A549 (cell line): ENCODE data around the gene COL15A1. TPM values are rescaled to one million over a fixed set of nuclear protein-coding genes. Genes with fewer than 3 reads are reported as not detected.

Experiments
- ATAC-seq, 2 experiments: fragments of 200-7000 bp in 1 of 2; fragments of >200 bp in 1 of 2; cut with Nextera tagmentation in 1 of 2; cut with Tn5 transposase in 1 of 2; 3 replicates each; pipeline versions ENCODE4 v1.8.0 to v1.9.1; 2018 to 2020; ENCODE audit warnings: mild to moderate bottlenecking in 1 of 2, moderate library complexity in 1 of 2
- CTCF ChIA-PET: fragments of 300-600 bp; sonication (Branson Sonifier 250); formaldehyde crosslinking; extraction: SDS; loops from one replicate; lab custom pipeline; 2021; ENCODE audit warnings: antibody characterized with exemption, inconsistent platforms; lab: Yijun Ruan, JAX
- POLR2A ChIA-PET: fragments of 350-600 bp; formaldehyde crosslinking; extraction: SDS; loops from one replicate; lab custom pipeline; 2021; ENCODE audit warnings: antibody characterized with exemption, inconsistent platforms; lab: Yijun Ruan, JAX
- DNase-seq, 2 experiments: peaks; one replicate each; pipeline versions ENCODE4 v3.0.0 to v3.0.0-alpha.2; 2011 to 2016; ENCODE audit warnings: low read depth in 1 of 2, low spot score in 1 of 2
- FAIRE-seq: peaks from 2 replicates; lab custom pipeline; 2011; peaks lifted over from hg19 to GRCh38; lab: Jason Lieb, UNC
- H3K27ac ChIP-seq, 2 experiments: fragments of >200 bp; sonication (Bioruptor Twin); formaldehyde crosslinking; 3 replicates each; pipeline ENCODE4 v1.5.1; 2016 to 2017
- H3K4me1 ChIP-seq: fragments of >200 bp; sonication (Bioruptor Twin); formaldehyde crosslinking; 3 replicates; pipeline ENCODE4 v1.6.1; 2016
- H3K4me2 ChIP-seq: fragments of >200 bp; sonication (Bioruptor Twin); formaldehyde crosslinking; 3 replicates; pipeline ENCODE4 v1.6.1; 2016
- H3K4me3 ChIP-seq: fragments of >200 bp; sonication (Bioruptor Twin); formaldehyde crosslinking; 3 replicates; pipeline ENCODE4 v1.5.1; 2016
- H3K9me3 ChIP-seq: fragments of >200 bp; sonication (Bioruptor Twin); formaldehyde crosslinking; 3 replicates; pipeline ENCODE4 v1.6.1; 2016
- E2F6 ChIP-seq: IDR thresholded peaks from 2 replicates; pipeline ENCODE4 v1.6.1; 2012; ENCODE audit warnings: low read depth, borderline replicate concordance
- FOSL2 ChIP-seq, 2 experiments: fragments of 450-650 bp in 1 of 2; fragments of >200 bp in 1 of 2; sonication (Bioruptor Twin) in 1 of 2; formaldehyde crosslinking; IDR thresholded peaks; 2 replicates each; pipeline versions ENCODE4 v1.5.0 to v1.6.1; 2016 to 2020; ENCODE audit warnings: mild to moderate bottlenecking in 1 of 2, moderate library complexity in 1 of 2
- GATA3 ChIP-seq: IDR thresholded peaks from 2 replicates; pipeline ENCODE4 v1.6.1; 2012; ENCODE audit warnings: borderline replicate concordance
- HDAC2 ChIP-seq: fragments of 200-600 bp; sonication (generic); IDR thresholded peaks from 2 replicates; pipeline ENCODE4 v1.6.1; 2016
- HES2 ChIP-seq: fragments of >200 bp; sonication (Bioruptor Twin); formaldehyde crosslinking; IDR thresholded peaks from 2 replicates; pipeline ENCODE4 v1.6.1; 2016
- HMGXB4 ChIP-seq: fragments of 250-450 bp; sonication (Bioruptor Pico); IDR thresholded peaks from 2 replicates; pipeline ENCODE4 v1.5.0; 2021; ENCODE audit warnings: mild to moderate bottlenecking, moderate library complexity, borderline replicate concordance
- HOXA7 ChIP-seq: fragments of 250-450 bp; sonication (Bioruptor Pico); IDR thresholded peaks from 2 replicates; pipeline ENCODE4 v1.5.0; 2020; ENCODE audit warnings: mild to moderate bottlenecking, moderate library complexity
- HOXB13 ChIP-seq: fragments of 250-450 bp; sonication (Bioruptor Pico); IDR thresholded peaks from 2 replicates; pipeline ENCODE4 v1.5.0; 2020; ENCODE audit warnings: low read depth, mild to moderate bottlenecking, moderate library complexity
- JUN ChIP-seq, 2 experiments: fragments of >200 bp; sonication (Bioruptor Twin); formaldehyde crosslinking; IDR thresholded peaks; 2 replicates in 1 of 2; 3 replicates in 1 of 2; pipeline ENCODE4 v1.6.1; 2016 to 2017
- JUNB ChIP-seq: fragments of >200 bp; sonication (Bioruptor Twin); formaldehyde crosslinking; IDR thresholded peaks from 2 replicates; pipeline ENCODE4 v1.6.1; 2016
- KDM1A ChIP-seq: fragments of 200-600 bp; sonication (generic); IDR thresholded peaks from 2 replicates; pipeline ENCODE4 v1.6.1; 2016; ENCODE audit warnings: low read depth, mild to moderate bottlenecking
- MAFK ChIP-seq: fragments of 450-650 bp; IDR thresholded peaks from 2 replicates; pipeline ENCODE4 v1.6.1; 2014; ENCODE audit not compliant: partially characterized antibody
- RARB ChIP-seq: fragments of 250-450 bp; sonication (Bioruptor Pico); IDR thresholded peaks from 2 replicates; pipeline ENCODE4 v1.8.0; 2021; ENCODE audit warnings: mild to moderate bottlenecking, moderate library complexity
- SREBF2 ChIP-seq: fragments of 450-650 bp; IDR thresholded peaks from 2 replicates; pipeline ENCODE4 v1.6.1; 2014; ENCODE audit warnings: mild to moderate bottlenecking, moderate library complexity
- TFCP2L1 ChIP-seq: fragments of 250-450 bp; sonication (Bioruptor Pico); IDR thresholded peaks from 2 replicates; pipeline ENCODE4 v1.5.0; 2021; ENCODE audit warnings: mild to moderate bottlenecking
- TP53 ChIP-seq: fragments of 250-450 bp; sonication (Bioruptor Pico); IDR thresholded peaks from 2 replicates; pipeline ENCODE4 v1.5.0; 2021; ENCODE audit warnings: mild to moderate bottlenecking, moderate library complexity
- ZSCAN20 ChIP-seq: fragments of 250-450 bp; sonication (Bioruptor Pico); IDR thresholded peaks from 2 replicates; pipeline ENCODE4 v1.8.0; 2022; ENCODE audit warnings: mild to moderate bottlenecking, moderate library complexity
- WGBS: methylation state at CpG from one replicate; pipeline ENCODE4 v1.1.6; 2017; ENCODE audit errors: missing lambda C conversion rate; 5-methylcytosine and 5-hydroxymethylcytosine counted together
- polyA plus RNA-seq, 4 experiments: library from polyadenylated mRNA; depleted of rRNA in 3 of 4; stranded (reverse); fragments of >200 nt; fragmentation: RNase III in 1 of 4; extraction: RNeasy Plus Mini Kit Qiagen cat#74134 plus additional on column Dnase treatment in 1 of 4; gene quantifications; 2 replicates in 3 of 4; 3 replicates in 1 of 4; pipeline ENCODE4 v1.2.3, GENCODE V29; 2011 to 2017
- TF ChIP-seq, protein P1 (sequence below): fragments of 200-600 bp; sonication (generic); IDR thresholded peaks from 2 replicates; pipeline ENCODE4 v1.6.1; 2016; ENCODE audit warnings: antibody characterized with exemption, mild to moderate bottlenecking, moderate library complexity
- TF ChIP-seq, protein P2 (sequence below): IDR thresholded peaks from 2 replicates; pipeline ENCODE4 v1.6.1; 2012

COL15A1 gene
- polyA plus RNA-seq, 2 of the 4 experiments (the other 2 are of a cell fraction), result 0.09 to 0.12 TPM

DNA sequence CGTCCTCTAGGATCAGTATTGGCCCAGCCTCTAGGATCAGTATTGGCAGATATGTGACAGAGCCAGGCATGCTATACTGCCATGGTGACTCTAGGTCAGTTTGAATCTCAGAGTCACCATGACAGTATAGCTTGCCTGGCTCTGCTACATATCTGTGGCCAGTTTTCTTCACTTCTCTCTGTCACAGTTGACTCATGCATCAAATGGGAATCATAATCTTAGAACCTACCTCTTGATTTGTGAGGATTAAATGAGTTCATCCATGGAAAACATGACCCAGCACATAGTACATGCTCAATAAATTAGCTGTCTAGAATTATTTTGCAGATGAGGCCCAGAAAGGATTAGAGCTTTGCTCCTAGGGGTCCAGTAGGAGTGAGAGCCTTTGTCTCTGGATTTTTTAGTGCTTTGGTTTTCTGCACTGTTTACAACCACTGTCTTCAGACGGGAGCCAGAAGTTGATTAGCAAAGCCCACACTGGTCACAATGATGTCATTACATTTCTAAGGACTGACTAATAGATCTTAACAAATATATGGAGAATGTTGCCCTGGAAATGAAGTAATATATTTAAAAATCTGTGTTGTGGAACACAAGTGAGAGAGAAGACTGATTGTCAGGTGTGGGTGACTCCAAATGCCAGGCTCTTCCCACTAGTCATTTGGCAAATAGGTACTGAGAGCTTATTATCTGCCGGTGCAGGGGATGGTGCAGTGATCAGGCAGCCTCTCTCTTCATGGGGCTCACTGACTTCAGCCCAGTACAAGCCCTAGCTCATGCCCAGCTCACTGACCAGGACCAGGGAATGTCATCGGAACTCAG is 76.0 kb downstream of the COL15A1 start:
- no peak overlapping the region for H3K4me3 ChIP-seq
- peaks cover 4% of the 10 kb centered on the region; the same call in 2 of the 3 replicates for H3K9me3 ChIP-seq
- H3K4me2 ChIP-seq, result peak overlapping the region; percentile 62
- ATAC-seq, result peak; percentile 79 to 84
- peak overlapping the region; percentile 70 to 75 for H3K27ac ChIP-seq
- TF ChIP-seq E2F6 (no peak), HES2 (no peak), KDM1A (no peak), JUN (IDR thresholded peaks at IDR 0.05) (peak in 1 of 2 experiments; percentile 20; a peak in 1 of 5 replicates), SREBF2 (no peak), HOXB13 (CRISPR knock-in tag) (no peak), GATA3 (peak; percentile 39; the same call in 1 of the 2 replicates), HDAC2 (no peak), JUNB (peak; percentile 68; the same call in 1 of the 2 replicates), TFCP2L1 (CRISPR knock-in tag) (no peak), RARB (CRISPR knock-in tag) (no peak), HOXA7 (CRISPR knock-in tag) (no peak), HMGXB4 (CRISPR knock-in tag) (no peak), TP53 (CRISPR knock-in tag) (no peak), FOSL2 (IDR thresholded peaks at IDR 0.05) (peak; percentile 41; the same call in 1 of the 2 replicates), FOSL2 (CRISPR knock-in tag; IDR thresholded peaks at IDR 0.05) (peak; percentile 62), MAFK (no peak), ZSCAN20 (no peak)
- TF ChIP-seq, protein P1, sequence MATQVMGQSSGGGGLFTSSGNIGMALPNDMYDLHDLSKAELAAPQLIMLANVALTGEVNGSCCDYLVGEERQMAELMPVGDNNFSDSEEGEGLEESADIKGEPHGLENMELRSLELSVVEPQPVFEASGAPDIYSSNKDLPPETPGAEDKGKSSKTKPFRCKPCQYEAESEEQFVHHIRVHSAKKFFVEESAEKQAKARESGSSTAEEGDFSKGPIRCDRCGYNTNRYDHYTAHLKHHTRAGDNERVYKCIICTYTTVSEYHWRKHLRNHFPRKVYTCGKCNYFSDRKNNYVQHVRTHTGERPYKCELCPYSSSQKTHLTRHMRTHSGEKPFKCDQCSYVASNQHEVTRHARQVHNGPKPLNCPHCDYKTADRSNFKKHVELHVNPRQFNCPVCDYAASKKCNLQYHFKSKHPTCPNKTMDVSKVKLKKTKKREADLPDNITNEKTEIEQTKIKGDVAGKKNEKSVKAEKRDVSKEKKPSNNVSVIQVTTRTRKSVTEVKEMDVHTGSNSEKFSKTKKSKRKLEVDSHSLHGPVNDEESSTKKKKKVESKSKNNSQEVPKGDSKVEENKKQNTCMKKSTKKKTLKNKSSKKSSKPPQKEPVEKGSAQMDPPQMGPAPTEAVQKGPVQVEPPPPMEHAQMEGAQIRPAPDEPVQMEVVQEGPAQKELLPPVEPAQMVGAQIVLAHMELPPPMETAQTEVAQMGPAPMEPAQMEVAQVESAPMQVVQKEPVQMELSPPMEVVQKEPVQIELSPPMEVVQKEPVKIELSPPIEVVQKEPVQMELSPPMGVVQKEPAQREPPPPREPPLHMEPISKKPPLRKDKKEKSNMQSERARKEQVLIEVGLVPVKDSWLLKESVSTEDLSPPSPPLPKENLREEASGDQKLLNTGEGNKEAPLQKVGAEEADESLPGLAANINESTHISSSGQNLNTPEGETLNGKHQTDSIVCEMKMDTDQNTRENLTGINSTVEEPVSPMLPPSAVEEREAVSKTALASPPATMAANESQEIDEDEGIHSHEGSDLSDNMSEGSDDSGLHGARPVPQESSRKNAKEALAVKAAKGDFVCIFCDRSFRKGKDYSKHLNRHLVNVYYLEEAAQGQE, result no peak
- TF ChIP-seq, protein P2, sequence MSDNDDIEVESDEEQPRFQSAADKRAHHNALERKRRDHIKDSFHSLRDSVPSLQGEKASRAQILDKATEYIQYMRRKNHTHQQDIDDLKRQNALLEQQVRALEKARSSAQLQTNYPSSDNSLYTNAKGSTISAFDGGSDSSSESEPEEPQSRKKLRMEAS, result no peak
- FAIRE-seq, result no peak
- 31% methylated on average over 4 of the region's 4 CpGs for WGBS
- ChIA-PET CTCF (interaction anchor here (1.0 to 12.7 kb wide), 4 partner anchors 15 to 172 kb away, joined by 3 to 86 read pairs (median 4); no protein-coding TSS in a partner anchor), POLR2A (no interaction called here)
- DNase-seq, result peak; percentile 35 to 62
- H3K4me1 ChIP-seq, result peaks cover 19% of the 10 kb centered on the region
